Uterus (tissue), 4 donors: ENCODE data around the gene ZNF397. TPM values are rescaled to one million over a fixed set of nuclear protein-coding genes. Genes with fewer than 3 reads are reported as not detected.

Experiments used
- DNase-seq, 2 donors: peaks; one replicate each; pipeline ENCODE4 v3.0.0-alpha.2; 2019 to 2020
- H3K27ac ChIP-seq, 2 donors: fragments of 200-600 bp; sonication (generic); 1 replicate in 1 of 2; 2 replicates in 1 of 2; pipeline ENCODE4 v1.5.1; 2016 to 2018
- H3K27me3 ChIP-seq, 2 donors: fragments of 200-600 bp; sonication (generic); one replicate each; pipeline ENCODE4 v1.5.1; 2018 to 2019; ENCODE audit warnings: control low read depth in 1 of 2
- H3K36me3 ChIP-seq, 2 donors: fragments of 200-600 bp; sonication (generic); one replicate each; pipeline ENCODE4 v1.5.1; 2019; ENCODE audit warnings: control low read depth in 1 of 2
- H3K4me1 ChIP-seq, 2 donors: fragments of 200-600 bp; sonication (generic); one replicate each; pipeline ENCODE4 v1.5.1; 2018 to 2019; ENCODE audit warnings: control low read depth in 1 of 2
- H3K4me3 ChIP-seq, 2 donors: fragments of 200-600 bp; sonication (generic); 1 replicate in 1 of 2; 2 replicates in 1 of 2; pipeline ENCODE4 v1.5.1; 2018 to 2019; ENCODE audit warnings: mild to moderate bottlenecking in 1 of 2
- H3K9me3 ChIP-seq, 2 donors: fragments of 200-600 bp; sonication (generic); one replicate each; pipeline ENCODE4 v1.5.1; 2019; ENCODE audit warnings: control low read depth in 1 of 2
- CTCF ChIP-seq, 4 experiments: fragments of 200-600 bp in 2 of 4; fragments of 450-650 bp in 2 of 4; sonication (generic) in 2 of 4; IDR thresholded peaks; one replicate each; pipeline ENCODE4 v1.5.1; 2016 to 2019; ENCODE audit warnings: antibody characterized with exemption in 4 of 4, mild to moderate bottlenecking in 2 of 4, moderate library complexity in 1 of 4
- POLR2A ChIP-seq, 2 donors: fragments of 450-650 bp; IDR thresholded peaks; one replicate each; pipeline ENCODE4 v1.6.1; 2016; ENCODE audit warnings: antibody characterized with exemption in 2 of 2, mild to moderate bottlenecking in 1 of 2, moderate library complexity in 1 of 2
- intact Hi-C: fragments of 100-400 bp; cut with DNase I; formaldehyde crosslinking; loops from one replicate; pipeline ENCODE4 v1.15.1; 2023; ENCODE audit warnings: low total_unique reads
- total RNA-seq, 4 donors: library from RNA; depleted of rRNA in 3 of 4; stranded (reverse); fragments of >200 nt in 3 of 4; gene quantifications; one replicate each; pipeline versions ENCODE4 v1.1.0 to v1.2.4, GENCODE V29; 2014 to 2023
- donor health status: DM: yes; HTN: yes; CAD: no.

Gene ZNF397
- total RNA-seq, 4 donors from 2014 or later: 6.1 to 69.5 (median 31.7) TPM

- Histone ChIP-seq H3K27me3 (no peaks in the 10 kb centered on the region), H3K9me3 (no peaks in the 10 kb centered on the region), H3K4me1 (peaks cover 0 to 4% of the 10 kb centered on the region in 2 donors), H3K4me3 (no peak overlapping the region), H3K36me3 (no peaks in the 10 kb centered on the region), H3K27ac (no peak overlapping the region)
- intact Hi-C loops: no loop called here
- DNase-seq: no peak
- TF ChIP-seq POLR2A (IDR thresholded peaks at IDR 0.05): no peak
- no peak for TF ChIP-seq CTCF (IDR thresholded peaks at IDR 0.05)
Measured at GRCh38 chr18:35239314-35239713, 1.5 kb upstream of the ZNF397 start.

GRCh38 chr18:35241448-35241804 lies 592 bp downstream of the ZNF397 start:
- intact Hi-C loops: loop anchor here (10.0 kb wide), 1 partner anchor 103 kb away; the partner anchor contains the start of gene ZNF24
- Histone ChIP-seq H3K27ac (peak overlapping the region; percentile 97 to 99), H3K4me3 (peak overlapping the region; percentile 75 to 89), H3K27me3 (no peaks in the 10 kb centered on the region), H3K36me3 (no peaks in the 10 kb centered on the region), H3K4me1 (peaks cover 0 to 4% of the 10 kb centered on the region in 2 donors), H3K9me3 (no peaks in the 10 kb centered on the region)
- DNase-seq: no peak
- TF ChIP-seq POLR2A (IDR thresholded peaks at IDR 0.05): no peak
- no peak for TF ChIP-seq CTCF (IDR thresholded peaks at IDR 0.05)

- intact Hi-C loops: loop anchor here (10.0 kb wide), 1 partner anchor 102 kb away; the partner anchor contains the start of gene ZNF24
- H3K27ac ChIP-seq: peak overlapping the region in 1 of 2 donors; percentile 99
- no peaks in the 10 kb centered on the region for H3K9me3 ChIP-seq
- no peak for TF ChIP-seq POLR2A (IDR thresholded peaks at IDR 0.05)
- TF ChIP-seq CTCF (IDR thresholded peaks at IDR 0.05): no peak
- no peak overlapping the region for H3K4me3 ChIP-seq
- peaks cover 0 to 4% of the 10 kb centered on the region in 2 donors for H3K4me1 ChIP-seq
- no peak for DNase-seq
- H3K27me3 ChIP-seq: no peaks in the 10 kb centered on the region
- no peaks in the 10 kb centered on the region for H3K36me3 ChIP-seq
Measured at GRCh38 chr18:35242426-35242825, 1.6 kb downstream of the ZNF397 start.

- no peak for DNase-seq
- Histone ChIP-seq H3K27me3 (no peaks in the 10 kb centered on the region), H3K4me1 (peaks cover 0 to 4% of the 10 kb centered on the region in 2 donors), H3K27ac (no peak overlapping the region), H3K4me3 (no peak overlapping the region), H3K36me3 (no peaks in the 10 kb centered on the region), H3K9me3 (no peaks in the 10 kb centered on the region)
- TF ChIP-seq POLR2A (IDR thresholded peaks at IDR 0.05) (no peak), CTCF (IDR thresholded peaks at IDR 0.05) (no peak)
- intact Hi-C loops: loop anchor here (10.0 kb wide), 1 partner anchor 100 kb away; the partner anchor contains the start of gene ZNF24
Measured at GRCh38 chr18:35244671-35245070, 3.8 kb downstream of the ZNF397 start.

GRCh38 chr18:35245719-35246317 lies 5.0 kb downstream of the ZNF397 start:
- TF ChIP-seq CTCF (IDR thresholded peaks at IDR 0.05) (no peak), POLR2A (IDR thresholded peaks at IDR 0.05) (no peak)
- H3K27ac ChIP-seq: no peak overlapping the region
- H3K9me3 ChIP-seq: no peaks in the 10 kb centered on the region
- H3K4me1 ChIP-seq: no peaks in the 10 kb centered on the region
- no peaks in the 10 kb centered on the region for H3K27me3 ChIP-seq
- H3K4me3 ChIP-seq: no peak overlapping the region
- intact Hi-C loops: loop anchor here (10.0 kb wide), 1 partner anchor 99 kb away; the partner anchor contains the start of gene ZNF24
- H3K36me3 ChIP-seq: no peaks in the 10 kb centered on the region
- no peak for DNase-seq
